Astrocyte (in vitro differentiated cells and primary cell): ENCODE data around the gene GDPD5.

Experiments
- EZH2 ChIP-seq: IDR thresholded peaks from 2 replicates; pipeline ENCODE4 v1.6.1; 2012; ENCODE audit warnings: mild to moderate bottlenecking, low read length, inconsistent platforms; ENCODE audit not compliant: insufficient read depth
- TF ChIP-seq, protein P1 (sequence below): IDR thresholded peaks from 2 replicates; pipeline ENCODE4 v1.5.1; 2011; ENCODE audit warnings: low read depth, mild to moderate bottlenecking, inconsistent platforms, low read length, moderate library complexity; ENCODE audit not compliant: insufficient read depth

DNA sequence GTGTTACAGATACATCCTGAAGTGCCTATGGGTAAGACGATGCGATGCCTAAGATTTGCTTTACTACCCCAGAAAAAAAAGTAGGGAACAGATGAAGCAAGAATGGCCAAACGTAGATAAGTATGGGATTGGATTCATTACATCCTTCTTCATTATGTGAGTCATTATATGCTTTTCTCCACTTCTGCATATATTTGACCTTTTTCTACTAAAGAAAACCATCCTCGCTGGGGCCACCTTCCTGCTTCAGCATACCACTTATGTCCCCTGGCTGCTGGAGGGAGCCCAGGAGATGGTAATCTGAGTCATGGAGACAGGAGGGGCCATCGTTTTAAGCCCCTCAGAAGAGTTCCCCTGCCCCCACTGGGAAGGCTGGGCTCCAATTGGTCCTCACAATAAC, 78.3 kb downstream of the GDPD5 start:
- TF ChIP-seq, protein P1, sequence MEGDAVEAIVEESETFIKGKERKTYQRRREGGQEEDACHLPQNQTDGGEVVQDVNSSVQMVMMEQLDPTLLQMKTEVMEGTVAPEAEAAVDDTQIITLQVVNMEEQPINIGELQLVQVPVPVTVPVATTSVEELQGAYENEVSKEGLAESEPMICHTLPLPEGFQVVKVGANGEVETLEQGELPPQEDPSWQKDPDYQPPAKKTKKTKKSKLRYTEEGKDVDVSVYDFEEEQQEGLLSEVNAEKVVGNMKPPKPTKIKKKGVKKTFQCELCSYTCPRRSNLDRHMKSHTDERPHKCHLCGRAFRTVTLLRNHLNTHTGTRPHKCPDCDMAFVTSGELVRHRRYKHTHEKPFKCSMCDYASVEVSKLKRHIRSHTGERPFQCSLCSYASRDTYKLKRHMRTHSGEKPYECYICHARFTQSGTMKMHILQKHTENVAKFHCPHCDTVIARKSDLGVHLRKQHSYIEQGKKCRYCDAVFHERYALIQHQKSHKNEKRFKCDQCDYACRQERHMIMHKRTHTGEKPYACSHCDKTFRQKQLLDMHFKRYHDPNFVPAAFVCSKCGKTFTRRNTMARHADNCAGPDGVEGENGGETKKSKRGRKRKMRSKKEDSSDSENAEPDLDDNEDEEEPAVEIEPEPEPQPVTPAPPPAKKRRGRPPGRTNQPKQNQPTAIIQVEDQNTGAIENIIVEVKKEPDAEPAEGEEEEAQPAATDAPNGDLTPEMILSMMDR: no peak
- TF ChIP-seq EZH2: no peak
